Spleen (tissue), 11 donors: ENCODE results near the gene SMIM7. TPM values are rescaled to one million over a fixed set of nuclear protein-coding genes. Genes with fewer than 3 reads are reported as not detected.

Experiments
- DNase-seq: peaks from one replicate; pipeline ENCODE4 v3.0.0-alpha.2; 2020
- H3K27ac ChIP-seq, 8 donors: fragments of 200-600 bp; sonication (generic) in 7 of 8; 1 replicate in 4 of 8; 2 replicates in 4 of 8; pipeline versions ENCODE4 v1.5.0 to v1.8.0; 2016 to 2021; ENCODE audit warnings: inconsistent platforms in 4 of 8, mild to moderate bottlenecking in 4 of 8, moderate library complexity in 1 of 8
- H3K27me3 ChIP-seq, 7 donors: fragments of 200-600 bp; sonication (generic) in 6 of 7; replicated peaks in 1 of 7; 1 replicate in 4 of 7; 2 replicates in 3 of 7; pipeline versions ENCODE4 v1.5.0 to v1.8.0; 2016 to 2021; ENCODE audit warnings: inconsistent platforms in 3 of 7, mild to moderate bottlenecking in 1 of 7
- H3K36me3 ChIP-seq, 6 donors: fragments of 200-600 bp; sonication (generic) in 5 of 6; 1 replicate in 4 of 6; 2 replicates in 2 of 6; pipeline versions ENCODE4 v1.5.0 to v1.8.0; 2016 to 2021; ENCODE audit warnings: inconsistent platforms in 2 of 6
- H3K4me1 ChIP-seq, 6 donors: fragments of 200-600 bp; sonication (generic) in 5 of 6; 1 replicate in 3 of 6; 2 replicates in 3 of 6; pipeline versions ENCODE4 v1.5.0 to v1.8.0; 2016 to 2021; ENCODE audit warnings: inconsistent platforms in 3 of 6
- H3K4me3 ChIP-seq, 8 donors: fragments of 200-600 bp; sonication (generic) in 7 of 8; 1 replicate in 4 of 8; 2 replicates in 4 of 8; pipeline versions ENCODE4 v1.5.0 to v1.8.0; 2016 to 2021; ENCODE audit warnings: inconsistent platforms in 4 of 8, mild to moderate bottlenecking in 4 of 8, moderate library complexity in 2 of 8
- H3K9me3 ChIP-seq, 8 donors: fragments of 200-600 bp; sonication (generic) in 7 of 8; 1 replicate in 4 of 8; 2 replicates in 4 of 8; pipeline versions ENCODE4 v1.5.0 to v1.8.0; 2016 to 2021; ENCODE audit warnings: inconsistent platforms in 4 of 8
- POLR2A ChIP-seq, 3 donors: fragments of 450-650 bp; IDR thresholded peaks; one replicate each; pipeline ENCODE4 v1.5.1; 2017; ENCODE audit warnings: antibody characterized with exemption in 3 of 3, mild to moderate bottlenecking in 1 of 3
- POLR2AphosphoS5 ChIP-seq, 3 donors: sonication (generic); formaldehyde crosslinking; IDR thresholded peaks; one replicate each; pipeline ENCODE4 v1.5.1; 2017; ENCODE audit warnings: antibody characterized with exemption in 3 of 3
- WGBS, 5 donors: extraction: QIAGEN DNeasy Blood & Tissue Kit in 3 of 5; methylation state at CpG; one replicate each; pipeline versions ENCODE4 v1.1.5 to v1.1.7; 2013 to 2018; 5-methylcytosine and 5-hydroxymethylcytosine counted together
- intact Hi-C: fragments of 100-400 bp; cut with DNase I; formaldehyde crosslinking; loops from one replicate; pipeline ENCODE4 v1.15.0; 2023; ENCODE audit warnings: low total_unique reads
- polyA plus RNA-seq, 3 donors: library from polyadenylated mRNA; stranded (reverse); fragments of 200-250 nt; gene quantifications; one replicate each; pipeline ENCODE4 v1.2.1, GENCODE V29; 2013
- total RNA-seq, 7 donors: library from RNA; depleted of rRNA in 3 of 7; stranded (reverse); fragments of >200 nt in 3 of 7; fragmentation: NEBNext Ultra II Directional in 4 of 7; extraction: Animal tissue kit (Norgen Biotek cat#: 25700) in 4 of 7; gene quantifications; one replicate each; pipeline versions ENCODE4 v1.1.0 to v1.2.1, GENCODE V29; 2016 to 2021
- TF ChIP-seq, protein P1 (sequence below), 11 experiments: fragments of 200-600 bp in 7 of 11; fragments of 450-650 bp in 4 of 11; sonication (generic) in 4 of 11; IDR thresholded peaks in 8 of 11; conservative IDR thresholded peaks in 3 of 11; 1 replicate in 7 of 11; 2 replicates in 4 of 11; pipeline versions ENCODE4 v1.4.0 to v1.8.0; 2016 to 2021; ENCODE audit warnings: antibody characterized with exemption in 11 of 11, inconsistent platforms in 4 of 11, mild to moderate bottlenecking in 1 of 11
- donor health status: healthy with polysubstance abuse.
- donor health status: DM: no; HTN: no; CAD: no; lungs with moderate emphysema.
- donor health status: DM: no; HTN: no; CAD: no.
- donor health status: Bipolar disorder and iron deficiency.
- donor health status: healthy.
- donor health status: DM: no; HTN: no; CAD: no.
- donor health status: DM: yes; HTN: yes; CAD: no.

Gene SMIM7
- total and polyA plus RNA-seq, 10 donors = 57.3 to 95.4 (median 76.7) TPM

- no peak for TF ChIP-seq POLR2AphosphoS5 (IDR thresholded peaks at IDR 0.05)
- TF ChIP-seq, protein P1, sequence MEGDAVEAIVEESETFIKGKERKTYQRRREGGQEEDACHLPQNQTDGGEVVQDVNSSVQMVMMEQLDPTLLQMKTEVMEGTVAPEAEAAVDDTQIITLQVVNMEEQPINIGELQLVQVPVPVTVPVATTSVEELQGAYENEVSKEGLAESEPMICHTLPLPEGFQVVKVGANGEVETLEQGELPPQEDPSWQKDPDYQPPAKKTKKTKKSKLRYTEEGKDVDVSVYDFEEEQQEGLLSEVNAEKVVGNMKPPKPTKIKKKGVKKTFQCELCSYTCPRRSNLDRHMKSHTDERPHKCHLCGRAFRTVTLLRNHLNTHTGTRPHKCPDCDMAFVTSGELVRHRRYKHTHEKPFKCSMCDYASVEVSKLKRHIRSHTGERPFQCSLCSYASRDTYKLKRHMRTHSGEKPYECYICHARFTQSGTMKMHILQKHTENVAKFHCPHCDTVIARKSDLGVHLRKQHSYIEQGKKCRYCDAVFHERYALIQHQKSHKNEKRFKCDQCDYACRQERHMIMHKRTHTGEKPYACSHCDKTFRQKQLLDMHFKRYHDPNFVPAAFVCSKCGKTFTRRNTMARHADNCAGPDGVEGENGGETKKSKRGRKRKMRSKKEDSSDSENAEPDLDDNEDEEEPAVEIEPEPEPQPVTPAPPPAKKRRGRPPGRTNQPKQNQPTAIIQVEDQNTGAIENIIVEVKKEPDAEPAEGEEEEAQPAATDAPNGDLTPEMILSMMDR (IDR thresholded peaks at IDR 0.05 in 8 of 11, conservative IDR thresholded peaks at IDR 0.05 in 3 of 11) = no peak
- no peak for TF ChIP-seq POLR2A (IDR thresholded peaks at IDR 0.05)
Observed at GRCh38 chr19:16645140-16645539, 14.8 kb downstream of the SMIM7 start.

DNA sequence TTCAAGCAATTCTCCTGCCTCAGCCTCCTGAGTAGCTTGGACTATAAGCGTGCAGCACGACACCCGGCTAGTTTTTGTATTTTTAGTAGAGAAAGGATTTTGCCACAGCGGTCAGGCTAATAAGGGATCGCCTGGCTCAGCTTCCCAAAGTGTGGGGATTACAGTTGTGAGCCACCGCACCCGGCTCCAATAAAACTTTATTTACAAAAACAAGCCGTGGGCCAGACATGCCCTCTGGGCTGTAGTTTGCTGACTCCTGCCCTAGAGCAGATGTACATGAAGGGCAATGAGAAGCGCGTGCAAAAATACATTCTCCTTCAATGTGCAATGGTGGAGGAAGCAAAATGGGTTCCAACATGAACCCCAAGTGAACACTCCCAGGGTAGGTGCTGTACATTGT is 18.2 kb downstream of the SMIM7 start:
- H3K4me1 ChIP-seq = peaks cover 0 to 19% (median 0%) of the 10 kb centered on the region in 6 donors
- no peaks in the 10 kb centered on the region for H3K9me3 ChIP-seq
- no peak overlapping the region for H3K27ac ChIP-seq
- peaks cover 0 to 100% (median 84%) of the 10 kb centered on the region in 6 donors for H3K36me3 ChIP-seq
- H3K4me3 ChIP-seq = no peak overlapping the region
- no peaks in the 10 kb centered on the region for H3K27me3 ChIP-seq
- WGBS, 5 donors = 96 to 100% (median 98%) methylated on average over 10 of the region's 10 CpGs
- TF ChIP-seq POLR2AphosphoS5 (IDR thresholded peaks at IDR 0.05) = no peak
- no peak for TF ChIP-seq POLR2A (IDR thresholded peaks at IDR 0.05)
- TF ChIP-seq, protein P1 (IDR thresholded peaks at IDR 0.05 in 8 of 11, conservative IDR thresholded peaks at IDR 0.05 in 3 of 11) = no peak
- no peak for DNase-seq
- intact Hi-C loops = no loop called here

More at GRCh38 chr19:16645140-16645539, 14.8 kb downstream of the SMIM7 start:
- Histone ChIP-seq H3K27me3 (no peaks in the 10 kb centered on the region), H3K9me3 (no peaks in the 10 kb centered on the region), H3K4me1 (peaks cover 0 to 20% (median 4%) of the 10 kb centered on the region in 6 donors), H3K36me3 (peaks cover 0 to 100% (median 78%) of the 10 kb centered on the region in 6 donors), H3K4me3 (no peak overlapping the region), H3K27ac (no peak overlapping the region)
- intact Hi-C loops = no loop called here
- 93 to 98% (median 94%) methylated on average over 9 of the region's 9 CpGs for WGBS, 5 donors
- DNase-seq = no peak

GRCh38 chr19:16640951-16641350 is 19.0 kb downstream of the SMIM7 start:
- Histone ChIP-seq H3K36me3 (peaks cover 0 to 100% (median 78%) of the 10 kb centered on the region in 6 donors), H3K9me3 (no peaks in the 10 kb centered on the region), H3K4me3 (no peak overlapping the region), H3K27ac (no peak overlapping the region), H3K27me3 (no peaks in the 10 kb centered on the region), H3K4me1 (peaks cover 0 to 19% (median 0%) of the 10 kb centered on the region in 6 donors)
- intact Hi-C loops = no loop called here
- TF ChIP-seq POLR2AphosphoS5 (IDR thresholded peaks at IDR 0.05) = no peak
- TF ChIP-seq, protein P1 (IDR thresholded peaks at IDR 0.05 in 8 of 11, conservative IDR thresholded peaks at IDR 0.05 in 3 of 11) = no peak
- no peak for TF ChIP-seq POLR2A (IDR thresholded peaks at IDR 0.05)
- DNase-seq = no peak
- WGBS, 5 donors = 89 to 100% (median 97%) methylated on average over 1 of the region's 1 CpG

GRCh38 chr19:16638666-16639065 is 21.3 kb downstream of the SMIM7 start:
- peaks cover 0 to 100% (median 66%) of the 10 kb centered on the region in 6 donors for H3K36me3 ChIP-seq
- 81 to 96% (median 95%) methylated on average over 1 of the region's 1 CpG for WGBS, 5 donors
- intact Hi-C loops = no loop called here

More at GRCh38 chr19:16638666-16639065, 21.3 kb downstream of the SMIM7 start:
- H3K27me3 ChIP-seq = no peaks in the 10 kb centered on the region
- no peak overlapping the region for H3K4me3 ChIP-seq
- TF ChIP-seq, protein P1 (IDR thresholded peaks at IDR 0.05 in 8 of 11, conservative IDR thresholded peaks at IDR 0.05 in 3 of 11) = no peak
- TF ChIP-seq POLR2A (IDR thresholded peaks at IDR 0.05) (no peak), POLR2AphosphoS5 (IDR thresholded peaks at IDR 0.05) (no peak)
- H3K27ac ChIP-seq = no peak overlapping the region
- H3K9me3 ChIP-seq = no peaks in the 10 kb centered on the region
- no peak for DNase-seq
- H3K4me1 ChIP-seq = peaks cover 0 to 16% (median 0%) of the 10 kb centered on the region in 6 donors
